COR-L47 (cell line): ENCODE results near the gene PRKG1.

Experiments used
- DNase-seq: peaks from one replicate; lab custom pipeline; 2025; lab: John Stamatoyannopoulos, UW

Gene PRKG1

DNA sequence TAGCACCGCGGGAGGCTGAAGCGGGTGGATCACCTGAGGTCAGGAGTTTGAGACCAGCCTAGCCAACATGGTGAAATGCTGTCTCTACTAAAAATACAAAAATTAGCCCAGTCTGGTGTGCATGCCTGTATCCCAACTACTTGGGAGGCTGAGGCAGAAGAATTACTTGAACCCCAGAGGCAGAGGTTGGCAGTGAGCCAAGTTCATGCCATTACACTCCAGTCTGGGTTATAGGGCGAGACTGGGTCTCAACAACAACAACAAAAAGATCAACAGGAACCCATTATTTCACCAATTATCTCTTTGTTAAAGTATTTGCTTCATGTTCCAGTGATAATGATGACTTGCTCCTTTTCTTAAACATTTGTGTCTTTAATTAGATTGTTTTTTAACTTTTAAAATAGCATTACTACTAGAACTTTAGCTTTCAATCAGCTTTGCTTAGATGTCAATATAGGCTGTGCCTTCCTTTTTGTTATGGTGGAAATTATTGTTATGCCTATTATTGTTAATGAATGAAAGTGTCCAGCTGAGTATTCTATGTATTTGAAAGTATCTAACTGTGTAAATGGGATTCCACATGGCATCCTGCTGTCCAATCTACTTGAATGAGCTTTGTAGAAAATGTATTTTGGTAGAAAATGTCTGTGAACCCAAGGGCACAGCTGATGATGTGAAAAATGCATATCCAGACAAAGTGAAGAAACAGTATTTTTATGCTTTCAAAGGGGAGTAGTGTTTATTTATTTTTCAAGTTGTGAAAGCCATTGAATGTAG, 686.8 kb downstream of the PRKG1 start:
- DNase-seq: no peak

DNA sequence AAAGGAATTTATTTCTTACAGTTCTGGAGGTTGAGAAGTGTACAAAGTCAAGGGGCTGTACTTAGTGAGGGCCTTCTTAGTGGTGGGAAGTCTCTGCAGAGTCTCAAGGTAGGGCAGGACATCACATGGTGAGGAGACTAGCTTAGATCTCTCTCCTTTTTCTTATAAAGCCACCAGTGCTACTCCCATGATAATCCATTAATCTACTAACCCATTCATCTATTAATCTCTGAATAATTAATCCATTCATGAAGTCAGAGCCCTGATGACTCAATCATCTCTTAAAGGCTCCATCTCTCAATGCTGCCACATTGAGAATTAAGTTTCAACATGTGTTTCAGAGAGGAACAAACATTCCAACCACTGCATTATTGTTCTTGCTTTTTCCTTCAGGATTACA, 689.5 kb downstream of the PRKG1 start:
- no peak for DNase-seq

DNA sequence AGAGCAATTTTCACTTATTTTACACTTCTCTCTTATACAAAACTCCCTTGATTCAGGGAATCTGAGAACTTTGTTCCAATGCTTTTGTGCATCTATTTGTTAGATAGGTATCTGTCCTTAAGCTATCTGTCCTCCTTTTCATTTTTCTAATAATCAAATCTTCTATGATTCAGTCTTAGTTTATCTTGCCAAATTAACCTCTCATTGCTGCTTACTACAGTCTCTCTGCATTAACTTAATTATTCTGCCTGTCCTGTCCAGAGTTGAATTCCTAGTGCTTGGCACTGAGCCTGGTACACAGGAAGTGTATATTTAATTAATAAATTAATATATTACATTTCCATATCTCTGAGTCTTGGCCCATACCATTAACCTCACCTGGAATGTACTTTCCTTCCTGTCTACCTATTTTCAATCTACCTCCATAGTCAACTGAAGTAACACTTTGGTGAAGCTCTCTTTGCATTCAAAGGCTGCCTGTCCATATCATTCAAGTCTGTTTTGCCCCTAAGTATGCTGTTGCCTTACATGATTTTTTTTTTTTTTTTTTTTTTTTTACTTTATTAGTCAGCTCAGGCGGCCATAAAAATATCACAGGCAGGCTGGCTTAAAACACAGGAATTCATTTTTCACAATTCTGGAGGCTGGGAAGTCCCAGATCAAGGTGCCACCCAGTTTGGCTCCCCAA, 691.1 kb downstream of the PRKG1 start:
- no peak for DNase-seq

DNA sequence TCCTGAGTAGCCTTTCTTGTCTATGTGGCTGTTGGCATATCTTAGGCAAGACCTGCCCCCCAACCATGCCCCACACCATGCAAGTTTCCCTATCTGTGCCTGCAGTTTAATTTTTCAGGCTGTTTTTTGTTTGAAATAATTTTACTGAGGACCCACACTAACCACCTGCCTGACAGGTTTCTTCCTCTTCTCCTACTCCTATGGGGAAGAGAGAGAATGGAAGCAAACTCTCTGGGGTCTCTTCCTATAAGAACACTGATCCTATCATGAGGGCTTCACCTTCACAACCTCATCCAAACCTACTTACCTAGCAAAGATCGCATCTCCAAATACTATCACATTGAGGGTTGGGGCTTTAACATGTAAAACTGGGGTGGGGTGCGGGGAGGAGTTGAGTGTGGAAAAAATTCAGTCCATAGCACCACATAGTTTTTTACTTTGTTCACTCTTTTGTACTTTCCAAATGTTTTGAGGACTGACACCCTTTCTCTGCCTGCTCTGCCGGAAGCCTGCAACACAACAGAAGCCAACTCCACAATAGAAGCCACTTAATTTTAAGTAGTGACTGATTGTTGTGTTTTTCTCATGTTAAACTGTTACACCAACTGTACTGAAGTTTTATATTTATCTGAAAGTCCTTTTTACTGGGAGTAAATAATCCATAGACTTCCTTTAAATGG, 692.3 kb downstream of the PRKG1 start:
- DNase-seq: no peak

DNA sequence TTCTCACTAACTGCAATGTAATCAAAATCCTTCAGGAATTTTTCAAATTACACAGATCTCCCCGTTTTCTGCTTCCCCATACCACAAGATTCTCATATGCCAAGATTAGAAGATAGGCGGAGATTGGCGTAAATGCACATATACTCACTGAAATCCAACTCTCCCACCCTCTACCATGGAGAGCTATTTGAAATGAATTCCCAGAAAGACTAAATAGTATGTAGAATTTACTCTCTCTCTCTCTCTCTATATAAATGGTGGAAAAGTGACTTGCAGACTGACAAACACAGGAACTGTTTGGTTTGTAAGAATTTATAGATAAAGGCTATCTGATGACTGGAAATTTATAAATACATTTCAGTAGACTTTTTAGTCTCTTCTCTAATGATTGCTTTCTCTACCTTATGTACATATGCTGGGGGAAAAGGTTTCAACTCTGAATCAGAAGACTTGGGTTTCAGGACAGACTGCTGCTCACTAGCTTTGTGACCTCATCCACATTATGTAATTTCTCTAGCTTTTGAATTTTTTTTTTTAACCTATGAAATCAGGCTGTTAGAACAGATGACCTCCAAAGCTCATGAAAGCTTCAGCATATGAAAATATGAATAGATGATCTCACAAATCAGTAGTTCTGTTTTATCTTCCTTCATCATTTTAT, 692.9 kb downstream of the PRKG1 start:
- no peak for DNase-seq

DNA sequence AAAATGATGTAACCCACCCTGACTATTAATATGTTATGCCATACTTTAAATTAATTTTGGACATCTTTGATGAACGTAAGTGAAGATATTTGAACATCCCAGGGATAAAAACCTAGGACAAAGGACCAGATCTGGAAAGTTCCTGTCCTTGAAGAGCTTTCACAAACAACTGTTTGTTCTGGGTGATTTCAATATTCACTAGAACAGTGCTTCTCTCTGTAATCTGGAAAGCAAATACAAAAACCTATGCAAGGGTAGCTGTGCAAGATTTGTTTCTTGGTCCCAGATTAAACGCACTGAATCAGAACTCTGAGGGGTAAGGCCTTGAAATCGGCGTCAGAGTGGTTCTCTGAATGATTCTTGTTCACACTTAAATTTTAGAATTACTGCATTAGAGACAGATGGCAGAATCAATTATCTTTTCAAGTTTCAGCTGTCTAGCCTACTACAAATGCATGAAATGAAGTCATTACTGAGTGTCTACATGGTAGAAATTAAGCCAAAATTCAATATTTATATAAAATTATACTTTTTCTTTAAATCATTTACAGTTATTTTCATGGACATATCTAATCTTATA, 694.7 kb downstream of the PRKG1 start:
- no peak for DNase-seq

DNA sequence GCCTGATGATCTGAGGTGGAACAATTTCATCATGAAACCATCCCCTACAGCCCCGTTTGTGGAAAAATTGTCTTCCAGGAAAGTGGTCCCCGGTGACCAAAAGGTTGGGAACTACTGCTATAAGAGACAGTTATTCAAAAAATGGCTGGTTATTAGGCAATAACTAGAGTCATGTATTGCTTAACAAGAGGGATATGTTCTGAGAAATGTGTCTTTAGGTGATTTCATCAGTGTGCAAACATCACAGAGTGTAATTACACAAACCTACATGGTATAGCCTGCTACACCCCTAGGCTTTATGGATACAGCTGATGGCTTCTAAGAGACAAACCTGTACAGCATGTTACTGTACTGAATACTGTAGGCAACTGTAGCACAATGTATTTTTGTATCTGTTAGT, 696.4 kb downstream of the PRKG1 start:
- DNase-seq: no peak

DNA sequence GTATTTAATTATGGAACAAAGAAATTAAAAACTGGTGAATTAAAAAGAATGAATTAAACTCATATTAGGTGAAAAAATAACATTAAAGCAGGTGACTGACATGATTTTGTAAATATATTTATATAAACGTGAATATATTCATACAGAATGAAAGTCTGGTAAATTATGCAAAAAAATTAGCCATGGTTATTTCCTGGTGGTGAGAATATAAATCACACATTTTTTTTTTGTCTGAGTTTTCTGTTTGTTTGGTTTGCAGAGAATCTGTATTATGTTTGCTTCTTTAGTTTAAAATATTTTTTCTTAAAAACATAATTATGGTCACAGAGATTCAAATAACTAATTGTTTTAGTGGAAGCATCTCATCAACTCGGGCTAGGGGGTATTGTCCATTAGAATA, 698.1 kb downstream of the PRKG1 start:
- no peak for DNase-seq

DNA sequence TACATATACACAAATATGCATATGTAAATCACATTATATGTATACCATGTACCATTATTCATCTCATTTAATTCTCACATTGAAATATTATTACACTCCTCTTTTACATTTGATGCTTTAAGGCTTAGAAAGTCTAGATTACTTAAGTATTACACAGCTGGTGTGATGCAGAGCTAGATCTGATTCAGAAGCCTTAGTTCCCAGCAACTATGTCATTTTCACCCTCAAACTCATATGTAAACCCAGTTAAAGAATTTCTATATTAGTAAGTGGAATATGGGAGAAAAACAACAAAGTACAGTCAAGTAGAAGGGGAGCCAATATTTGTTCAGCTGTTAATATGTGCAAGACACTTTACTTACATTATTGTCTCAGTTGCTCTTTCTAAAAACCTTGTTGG, 699.4 kb downstream of the PRKG1 start:
- no peak for DNase-seq

DNA sequence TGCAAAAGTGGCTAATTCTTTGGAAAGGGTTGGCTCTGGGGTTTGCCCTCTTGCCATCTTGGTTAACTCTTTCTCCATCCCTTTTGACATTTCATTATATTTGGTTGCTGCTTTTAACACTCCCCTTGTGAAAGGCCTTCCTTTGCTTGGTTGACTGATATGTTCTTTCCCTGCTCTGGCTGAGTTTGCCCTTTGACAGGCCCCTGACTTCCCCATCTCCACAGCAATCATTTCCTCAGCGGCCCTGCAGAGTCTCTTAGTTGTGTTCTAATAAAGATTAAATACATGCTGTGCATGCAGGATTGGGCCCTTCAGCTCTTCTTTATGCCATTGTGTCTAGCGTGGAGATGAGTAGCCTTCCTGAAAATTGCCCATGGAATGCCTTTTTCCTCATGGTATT, 709.7 kb downstream of the PRKG1 start:
- DNase-seq: no peak

DNA sequence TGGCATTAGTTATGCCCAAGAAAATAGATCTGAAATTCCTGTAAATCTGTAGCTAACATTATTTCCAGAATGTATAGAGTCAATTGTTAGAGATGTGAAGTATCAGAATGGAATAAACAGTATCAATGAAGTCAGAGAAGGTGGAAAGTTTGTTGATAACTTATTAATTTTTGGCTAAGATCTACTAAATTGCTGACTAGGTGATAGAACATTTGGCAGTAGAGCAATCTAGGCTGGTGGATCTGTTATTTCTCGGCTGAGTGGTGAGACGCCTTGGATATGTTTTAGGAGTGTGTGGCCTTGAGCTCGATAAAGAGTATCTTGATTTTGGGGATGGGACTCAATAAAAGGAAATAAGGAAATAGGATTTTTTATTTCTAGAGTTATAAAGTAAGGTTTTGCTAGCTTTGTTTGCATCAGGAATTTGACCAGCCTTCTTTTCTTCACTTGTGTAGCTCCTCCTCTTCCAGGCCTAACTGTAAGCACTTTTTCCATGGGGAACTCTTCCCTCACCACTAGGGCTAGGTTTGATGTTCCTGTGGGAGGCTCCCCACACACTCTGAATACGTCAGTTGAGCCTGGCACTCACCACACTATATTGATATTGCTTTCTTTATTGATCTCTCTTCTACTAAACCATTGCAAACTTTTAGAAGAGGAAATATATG, 711.9 kb downstream of the PRKG1 start:
- DNase-seq: no peak

DNA sequence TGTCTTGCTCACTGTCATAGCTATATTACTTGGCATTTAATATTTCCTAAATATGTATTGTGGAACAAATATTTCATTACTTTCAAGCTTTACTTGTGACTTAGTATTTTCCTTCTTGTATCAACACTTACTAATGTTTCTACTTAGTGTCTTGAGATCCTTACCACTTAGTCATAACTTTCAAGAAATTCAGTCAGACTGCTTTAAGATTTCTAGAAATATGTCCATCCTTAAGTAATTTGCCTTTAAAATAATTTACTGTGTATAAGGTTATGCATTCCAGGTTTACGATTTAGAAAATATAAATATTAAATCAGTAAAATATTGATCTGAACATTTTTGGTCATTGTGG, 712.4 kb downstream of the PRKG1 start:
- no peak for DNase-seq

DNA sequence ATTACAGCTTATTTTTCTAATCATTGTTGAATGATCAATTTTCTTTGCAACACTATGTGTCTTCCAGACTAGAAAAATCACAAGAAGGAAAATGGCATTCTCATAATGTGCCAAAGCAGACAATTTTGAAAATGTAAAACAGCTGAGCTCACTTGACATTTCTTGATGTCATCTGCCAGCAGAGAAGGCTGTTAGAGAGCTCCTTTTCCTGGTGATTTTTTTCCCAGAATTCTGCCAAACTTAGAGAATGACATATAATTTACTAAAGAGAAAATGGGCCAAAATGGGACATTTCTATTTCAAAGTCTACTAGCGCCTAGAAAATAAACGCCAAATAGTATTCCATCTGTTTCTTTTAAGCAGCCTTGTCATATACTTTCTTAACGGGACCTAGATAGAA, 714.0 kb downstream of the PRKG1 start:
- DNase-seq: no peak

DNA sequence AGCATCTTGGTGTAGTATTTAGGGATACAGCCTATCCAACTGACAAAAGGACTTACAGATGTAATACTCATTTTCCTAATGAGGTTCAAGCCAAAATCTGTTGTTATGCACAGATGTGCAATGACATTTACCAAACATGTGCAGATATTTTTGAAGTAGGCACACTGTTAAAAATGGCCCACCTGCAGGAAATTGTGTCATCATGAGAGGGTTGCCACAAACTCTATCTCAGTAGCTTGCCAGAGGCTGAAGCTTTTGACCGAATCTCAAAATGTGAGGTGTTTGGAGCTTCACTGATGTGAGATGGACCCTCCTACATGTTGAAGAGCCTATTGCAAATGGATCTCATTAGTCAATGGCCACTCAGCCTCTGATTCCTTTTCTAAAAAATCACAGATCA, 714.8 kb downstream of the PRKG1 start:
- DNase-seq: no peak

DNA sequence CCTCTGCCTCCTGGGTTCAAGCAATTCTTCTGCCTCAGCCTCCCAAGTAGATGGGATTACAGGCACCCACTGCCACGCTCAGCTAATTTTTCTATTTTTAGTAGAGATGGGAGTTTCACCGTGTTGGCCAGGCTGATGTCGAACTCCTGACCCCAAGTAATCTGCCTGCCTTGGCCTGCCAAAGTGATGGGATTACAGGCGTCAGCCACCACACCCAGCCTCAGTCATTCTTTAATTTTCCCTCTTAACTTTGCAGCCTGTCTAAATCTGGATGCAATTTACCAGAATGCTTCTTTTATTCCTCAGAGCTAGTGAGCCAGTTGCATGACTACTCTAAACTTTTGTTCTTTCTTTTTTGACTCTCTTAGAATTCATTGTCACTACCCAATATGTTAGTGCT, 715.6 kb downstream of the PRKG1 start:
- DNase-seq: no peak

DNA sequence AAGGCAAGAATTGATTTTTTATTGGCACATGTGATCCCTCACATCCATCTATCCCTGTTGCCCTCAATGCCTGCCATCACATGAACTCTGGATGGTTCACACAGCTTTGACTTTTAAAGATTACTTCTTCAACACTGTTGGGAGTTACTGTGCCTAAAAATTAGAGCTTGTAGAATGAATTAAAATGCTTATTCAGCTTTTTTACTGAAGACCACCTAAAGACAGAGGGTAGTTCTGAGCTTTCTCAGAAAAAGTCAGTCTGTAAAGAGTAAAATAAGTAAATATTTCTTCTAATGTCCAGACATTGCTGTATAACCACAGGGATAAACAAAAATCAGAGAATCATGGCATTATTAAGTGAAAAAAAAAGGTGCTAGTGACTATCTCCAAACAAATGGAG, 718.4 kb downstream of the PRKG1 start:
- DNase-seq: no peak

DNA sequence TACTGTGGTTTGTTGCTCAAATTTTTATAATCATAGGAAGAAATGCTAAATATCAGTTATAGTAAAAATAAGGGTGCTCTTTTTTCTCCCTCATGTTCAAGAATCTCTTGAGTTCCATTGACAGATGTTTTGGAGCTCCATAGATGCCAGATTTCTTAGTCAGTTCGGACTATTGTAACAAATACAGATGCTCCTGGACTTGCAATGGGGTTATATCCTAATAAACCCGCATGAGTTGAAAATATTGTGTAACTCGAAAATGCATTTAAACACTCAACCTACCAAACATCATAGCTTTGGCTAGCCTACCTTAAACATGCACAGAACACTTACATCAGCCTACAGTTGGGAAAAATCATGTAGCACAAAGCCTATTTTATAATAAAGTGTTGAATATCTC, 725.8 kb downstream of the PRKG1 start:
- no peak for DNase-seq

DNA sequence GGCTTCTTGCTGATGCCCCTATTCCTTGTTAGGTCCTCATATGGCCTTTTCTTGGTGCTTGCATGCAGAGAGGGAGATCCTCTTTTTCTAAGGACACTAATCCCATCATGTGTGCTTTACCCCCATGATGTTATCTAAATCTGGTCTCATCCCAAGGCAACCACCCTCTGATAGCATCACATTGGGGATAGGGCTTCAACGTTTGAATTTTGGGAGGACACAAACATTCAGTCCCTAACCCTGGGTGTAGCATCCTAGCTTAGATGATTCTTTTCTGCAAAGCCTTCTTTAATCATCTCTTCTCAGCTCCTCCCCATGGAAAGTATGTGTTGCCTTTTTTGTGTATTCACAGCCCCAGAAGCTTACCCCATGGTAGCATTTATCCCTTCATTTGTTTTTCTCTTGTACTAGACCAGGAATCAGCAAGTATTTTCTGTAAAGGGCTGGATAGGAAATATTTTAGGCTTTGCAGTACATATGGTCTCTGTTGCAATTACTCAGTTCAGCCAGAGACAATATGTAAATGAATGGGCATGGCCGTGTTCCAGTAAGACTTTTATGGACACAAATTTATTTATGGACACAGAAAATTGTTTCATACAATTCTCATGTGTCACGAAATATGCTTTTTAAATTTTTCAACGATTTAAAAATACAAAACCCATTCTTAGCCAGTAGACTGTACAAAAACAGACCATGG, 726.6 kb downstream of the PRKG1 start:
- no peak for DNase-seq

DNA sequence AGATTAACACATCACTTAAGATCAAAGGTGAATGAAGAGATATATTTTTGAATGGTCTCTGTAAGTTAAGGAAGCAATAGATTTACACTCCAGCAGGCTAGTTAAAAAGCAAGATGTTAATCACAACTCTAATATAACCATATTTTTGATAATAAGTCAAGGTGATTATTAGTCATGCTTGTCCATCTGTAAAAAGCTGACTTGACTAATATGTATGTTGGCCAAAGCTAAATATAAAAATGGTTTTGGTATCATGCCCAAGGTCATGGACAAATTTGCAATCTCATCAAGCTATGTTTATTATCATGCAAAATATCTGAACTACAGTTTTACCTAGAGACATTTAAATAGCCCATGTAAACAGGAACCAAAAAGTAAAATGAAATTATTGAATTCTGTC, 727.7 kb downstream of the PRKG1 start:
- no peak for DNase-seq

DNA sequence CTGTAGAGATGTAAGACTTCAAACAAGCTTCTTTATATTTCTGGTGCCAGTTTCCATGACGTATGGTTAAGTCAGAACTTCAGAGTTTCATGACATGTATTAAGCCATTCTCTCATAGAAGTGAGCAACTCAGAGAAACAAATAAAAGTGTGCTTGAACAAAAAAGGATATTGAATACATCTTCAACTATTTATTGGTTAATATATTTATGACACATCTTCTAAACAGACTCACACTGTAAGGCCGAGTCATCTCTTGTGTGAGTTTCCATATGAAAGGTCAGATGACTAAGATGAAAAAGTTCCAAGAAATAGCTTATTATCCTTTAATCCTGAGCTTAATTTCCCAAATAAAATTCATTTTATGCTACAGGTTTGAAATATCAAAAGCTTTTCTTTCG, 730.6 kb downstream of the PRKG1 start:
- DNase-seq: no peak

DNA sequence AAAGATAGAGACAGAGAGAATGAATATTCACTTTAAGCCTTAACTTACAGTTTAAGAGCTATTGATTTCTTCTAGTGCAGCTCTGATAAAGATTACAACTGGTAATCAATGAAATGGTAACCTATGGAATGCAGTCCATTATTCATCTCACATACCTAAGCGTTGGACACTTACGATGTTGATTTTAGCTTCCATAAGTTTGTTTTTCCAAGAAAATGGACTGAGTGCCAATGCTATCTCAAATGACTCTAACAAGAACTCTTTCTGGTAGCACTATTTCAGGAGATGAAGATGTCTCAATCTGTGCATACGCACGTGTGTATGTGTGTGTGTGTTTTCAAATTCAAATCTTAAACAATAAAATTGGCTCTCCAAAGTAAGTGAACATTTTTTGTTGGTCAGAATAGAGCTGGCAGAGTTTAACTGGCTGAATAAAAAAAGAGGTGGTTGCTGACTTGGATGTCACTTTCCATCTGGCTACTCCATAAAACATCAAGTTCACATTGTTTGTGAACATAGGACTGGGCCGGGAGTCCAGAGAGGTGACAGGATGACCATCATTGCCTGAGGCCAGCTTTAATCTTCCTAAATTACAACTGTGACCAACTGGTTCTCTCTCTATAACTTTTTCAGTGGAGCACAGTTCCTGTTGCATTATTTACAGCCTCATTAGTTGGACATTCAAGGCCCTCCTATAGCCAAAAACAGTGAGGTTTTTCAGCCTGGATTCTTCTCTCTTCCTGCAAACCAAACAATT, 732.0 kb downstream of the PRKG1 start:
- DNase-seq: no peak
